Choroid plexus epithelial cell (primary cell): ENCODE data around the gene AUTS2.
A peak's percentile ranks its signal among the peaks of the same experiment; 100 is the strongest.

ENCODE experiments used
- DNase-seq: peaks from one replicate; pipeline ENCODE4 v3.0.0-alpha.2; 2010; ENCODE audit warnings: low read depth
- H3K4me3 ChIP-seq: 2 replicates; pipeline ENCODE4 v1.5.1; 2011; ENCODE audit warnings: low read depth, mild to moderate bottlenecking, control low read depth, low read length, moderate library complexity
- TF ChIP-seq, protein P1 (sequence below): conservative IDR thresholded peaks from 2 replicates; pipeline ENCODE4 v1.5.1; 2011; ENCODE audit warnings: low read depth, mild to moderate bottlenecking, control low read depth, inconsistent platforms, low read length, moderate library complexity

AUTS2 gene

DNA sequence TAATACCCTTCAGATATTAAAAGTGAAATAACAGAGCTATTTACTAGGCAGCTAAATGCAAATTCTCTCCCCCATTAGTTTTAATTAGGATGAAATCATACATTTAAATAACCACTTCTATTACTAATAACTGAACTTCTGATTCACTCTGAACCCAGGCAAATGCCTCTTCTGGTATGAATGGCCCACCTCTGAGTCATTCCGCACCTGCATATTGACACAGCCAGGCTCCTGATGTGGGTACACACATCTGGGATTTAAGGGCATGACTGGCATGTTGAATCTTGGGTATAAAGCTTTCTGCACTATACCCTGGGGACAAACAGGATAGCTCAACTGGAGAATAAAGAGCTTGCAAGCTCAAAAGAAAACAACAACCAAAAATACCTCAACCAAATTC is 140.9 kb downstream of the AUTS2 start:
- TF ChIP-seq, protein P1, sequence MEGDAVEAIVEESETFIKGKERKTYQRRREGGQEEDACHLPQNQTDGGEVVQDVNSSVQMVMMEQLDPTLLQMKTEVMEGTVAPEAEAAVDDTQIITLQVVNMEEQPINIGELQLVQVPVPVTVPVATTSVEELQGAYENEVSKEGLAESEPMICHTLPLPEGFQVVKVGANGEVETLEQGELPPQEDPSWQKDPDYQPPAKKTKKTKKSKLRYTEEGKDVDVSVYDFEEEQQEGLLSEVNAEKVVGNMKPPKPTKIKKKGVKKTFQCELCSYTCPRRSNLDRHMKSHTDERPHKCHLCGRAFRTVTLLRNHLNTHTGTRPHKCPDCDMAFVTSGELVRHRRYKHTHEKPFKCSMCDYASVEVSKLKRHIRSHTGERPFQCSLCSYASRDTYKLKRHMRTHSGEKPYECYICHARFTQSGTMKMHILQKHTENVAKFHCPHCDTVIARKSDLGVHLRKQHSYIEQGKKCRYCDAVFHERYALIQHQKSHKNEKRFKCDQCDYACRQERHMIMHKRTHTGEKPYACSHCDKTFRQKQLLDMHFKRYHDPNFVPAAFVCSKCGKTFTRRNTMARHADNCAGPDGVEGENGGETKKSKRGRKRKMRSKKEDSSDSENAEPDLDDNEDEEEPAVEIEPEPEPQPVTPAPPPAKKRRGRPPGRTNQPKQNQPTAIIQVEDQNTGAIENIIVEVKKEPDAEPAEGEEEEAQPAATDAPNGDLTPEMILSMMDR: no peak
- no peak overlapping the region for H3K4me3 ChIP-seq
- no peak for DNase-seq

DNA sequence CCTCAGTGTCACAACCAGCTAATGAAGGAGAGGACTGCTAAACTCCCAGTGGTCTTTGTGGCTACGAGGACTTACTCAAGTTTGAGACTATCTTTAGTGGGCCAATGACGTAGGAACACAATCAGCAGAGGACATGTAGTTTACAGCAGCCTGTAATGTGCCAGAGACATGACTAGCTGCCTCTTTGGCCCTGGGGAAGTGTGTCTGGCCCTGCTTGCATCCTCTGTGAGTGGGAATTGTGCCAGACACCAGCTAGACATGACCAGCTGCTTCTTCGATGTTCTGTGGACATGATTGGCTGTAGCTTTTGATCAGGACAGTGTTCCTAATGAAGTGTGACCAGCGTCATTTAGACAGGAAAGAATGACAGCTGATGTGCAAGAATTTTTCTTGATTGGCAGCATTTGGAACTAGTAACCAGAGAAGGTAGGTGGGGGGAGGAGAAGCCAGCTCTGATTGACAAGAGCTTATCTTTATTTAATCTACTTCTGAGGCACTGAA is 141.7 kb downstream of the AUTS2 start:
- TF ChIP-seq, protein P1: no peak
- DNase-seq: peak; percentile 37
- H3K4me3 ChIP-seq: no peak overlapping the region

DNA sequence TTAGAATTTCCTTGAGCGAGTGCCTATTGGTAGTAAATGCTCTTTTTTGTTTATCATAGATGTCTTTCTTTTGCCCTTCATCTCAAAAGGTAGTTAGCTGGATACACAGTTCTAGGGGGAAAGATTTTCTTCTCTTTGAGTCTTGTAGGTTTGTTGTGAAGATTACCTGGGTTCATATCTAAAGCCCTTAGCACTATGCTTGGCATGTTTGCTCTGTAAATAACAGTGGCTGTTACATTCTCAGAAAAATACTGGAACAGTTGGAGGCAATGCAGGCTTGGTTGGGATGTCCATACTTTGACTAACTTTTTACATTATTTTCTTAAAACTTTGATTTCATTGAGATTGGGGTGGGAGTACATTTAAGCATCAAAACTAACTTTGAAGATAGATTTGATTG is 144.0 kb downstream of the AUTS2 start:
- TF ChIP-seq, protein P1: no peak
- H3K4me3 ChIP-seq: no peak overlapping the region
- no peak for DNase-seq

DNA sequence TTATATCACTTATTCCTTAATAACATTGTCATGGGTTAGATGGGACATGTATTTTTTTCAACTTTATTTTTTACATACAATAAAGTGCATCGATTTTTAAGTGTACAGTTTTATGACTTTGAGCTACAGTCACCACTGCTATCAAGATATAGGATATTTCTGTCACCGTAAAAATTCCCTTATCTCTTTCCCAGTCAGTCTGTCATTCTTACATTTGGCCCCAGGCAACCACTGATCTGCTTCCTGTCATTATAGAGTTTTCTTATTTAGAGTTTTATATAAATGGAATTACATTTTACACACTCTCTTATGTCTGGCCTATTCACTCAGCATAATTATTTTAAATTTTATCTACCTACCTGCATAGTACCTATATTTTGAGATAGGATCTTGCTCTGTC is 145.2 kb downstream of the AUTS2 start:
- no peak for DNase-seq
- TF ChIP-seq, protein P1: no peak
- H3K4me3 ChIP-seq: no peak overlapping the region

DNA sequence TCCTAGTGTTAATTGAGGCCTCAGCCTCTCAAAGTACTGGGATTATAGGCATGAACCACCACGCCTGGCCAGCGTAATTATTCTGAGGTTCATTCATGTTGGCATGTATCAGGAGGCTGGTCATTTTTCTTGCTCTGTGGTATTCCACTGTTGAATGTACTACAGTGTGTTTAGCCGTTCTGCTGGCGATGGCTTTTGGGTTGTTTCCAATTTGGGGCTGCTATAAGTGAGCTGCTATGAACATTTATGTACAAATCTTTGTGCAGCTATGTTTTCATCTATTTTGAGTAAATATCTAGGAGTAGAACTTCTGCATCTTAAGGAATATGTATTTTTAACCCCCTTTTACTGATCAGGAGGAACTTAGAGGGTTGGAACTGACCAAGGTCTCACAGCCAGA is 145.8 kb downstream of the AUTS2 start:
- TF ChIP-seq, protein P1: no peak

DNA sequence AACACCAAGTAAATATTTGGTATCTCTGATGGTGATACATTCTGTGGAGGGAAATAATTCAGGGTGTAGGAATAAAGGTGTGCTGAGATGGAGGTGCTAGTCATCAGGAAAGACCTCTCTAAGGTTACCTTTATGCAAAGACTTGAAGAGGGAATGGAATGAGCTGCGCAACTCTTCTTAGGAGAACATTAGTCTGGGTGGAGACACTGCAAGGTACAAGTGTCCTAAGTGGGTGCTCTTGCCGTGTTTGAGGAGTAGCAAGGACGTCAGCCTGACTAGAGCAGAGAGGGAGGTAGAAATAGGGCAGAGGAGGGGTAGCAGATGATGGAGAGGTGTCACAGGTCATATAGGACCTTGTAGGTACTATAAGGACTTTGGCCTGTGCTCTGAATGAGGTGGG is 148.1 kb downstream of the AUTS2 start:
- DNase-seq: no peak
- no peak overlapping the region for H3K4me3 ChIP-seq
- TF ChIP-seq, protein P1: no peak

More for the DNA sequence above, 145.8 kb downstream of the AUTS2 start:
- no peak for DNase-seq
- no peak overlapping the region for H3K4me3 ChIP-seq

DNA sequence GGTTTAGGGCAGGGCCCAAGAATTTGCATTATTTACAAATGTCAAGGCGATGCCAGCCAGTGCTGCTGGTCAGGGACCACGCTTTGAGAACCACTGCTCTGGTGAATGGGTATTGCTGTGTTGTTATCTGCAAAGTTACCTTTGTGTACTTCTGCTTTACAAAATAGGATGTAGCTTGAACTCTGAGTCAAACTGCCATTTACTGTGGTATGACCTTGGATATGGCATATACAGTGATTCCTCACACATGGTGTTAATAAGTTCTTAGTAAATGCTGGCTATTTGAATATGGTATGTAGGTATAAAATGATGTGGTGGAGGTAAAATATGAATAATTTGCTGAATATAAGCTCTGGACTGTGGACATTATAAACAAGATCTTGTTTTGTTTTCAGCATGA is 148.9 kb downstream of the AUTS2 start:
- TF ChIP-seq, protein P1: no peak
- no peak overlapping the region for H3K4me3 ChIP-seq
- no peak for DNase-seq
